Stimulated activated CD8-positive, alpha-beta memory T cell treated with anti-CD3 and anti-CD28 coated beads, Interleukin-2, amount 100 ng/mL, for 48 hours (primary cell): ENCODE data around the gene VWF.

ENCODE experiments used
- DNase-seq, 2 donors: peaks; one replicate each; pipeline ENCODE4 v3.0.0-alpha.2; 2020; ENCODE audit warnings: low read depth in 2 of 2

VWF gene

DNA sequence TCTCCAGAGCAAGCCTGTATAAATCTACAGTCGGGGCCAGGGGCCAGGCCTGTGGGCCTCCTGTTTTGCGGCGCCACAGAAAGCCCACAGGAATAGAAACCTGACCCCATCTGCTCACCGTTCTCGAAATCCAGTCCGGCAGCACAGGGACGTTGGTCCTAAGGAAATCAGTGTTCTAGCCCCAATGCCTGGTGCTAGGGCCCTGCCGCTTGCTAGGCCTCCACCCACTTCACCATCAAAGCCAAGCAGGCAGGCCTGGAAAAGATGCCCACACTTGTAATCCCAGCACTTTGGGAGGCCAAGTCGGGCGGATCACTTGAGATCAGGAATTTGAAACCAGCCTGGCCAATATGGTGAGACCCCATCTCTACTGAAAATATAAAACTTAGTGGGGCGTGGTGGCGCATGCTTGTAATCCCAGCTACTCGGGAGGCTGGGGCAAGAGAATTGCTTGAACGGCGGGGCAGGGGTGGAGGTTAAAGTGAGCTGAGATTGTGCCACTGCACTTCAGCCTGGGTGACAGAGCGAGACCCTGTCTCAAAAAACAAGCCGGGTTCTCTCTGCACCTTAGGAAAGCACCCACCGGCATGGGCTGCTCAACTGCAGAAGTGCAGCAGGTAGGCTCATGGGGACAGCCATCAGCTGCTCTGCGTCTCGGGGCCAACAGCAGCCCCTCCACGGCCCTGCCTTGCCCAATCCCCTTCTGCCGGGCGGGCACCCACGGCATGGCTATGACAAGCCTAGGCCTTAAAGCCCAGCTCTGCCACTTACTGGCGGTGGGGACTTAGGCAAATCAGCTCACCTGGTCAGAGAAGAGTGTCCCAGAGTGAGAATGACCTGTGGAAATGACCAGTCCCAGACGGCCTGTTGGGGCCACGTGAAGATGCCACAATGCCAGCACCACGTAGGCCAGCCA lies 47.4 kb downstream of the VWF start:
- DNase-seq: no peak

DNA sequence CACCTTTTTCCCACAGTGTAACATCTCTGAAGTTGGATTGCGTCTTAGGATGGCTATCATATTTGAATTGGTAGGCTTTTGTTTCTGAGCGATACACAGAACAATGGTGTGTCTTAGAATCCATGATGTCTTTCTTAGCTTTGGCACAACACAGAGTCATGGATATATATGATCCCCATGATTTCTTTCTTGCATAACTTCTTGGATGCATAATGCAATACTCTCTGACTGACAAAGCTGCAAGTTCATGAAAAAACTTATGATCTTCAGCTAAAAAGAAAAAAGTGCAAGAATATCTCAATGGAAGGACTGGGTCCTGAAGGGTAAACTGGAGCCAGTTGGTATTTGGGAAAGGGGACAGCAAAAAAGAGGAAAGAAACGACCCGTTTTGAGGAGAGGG lies 48.1 kb downstream of the VWF start:
- no peak for DNase-seq

DNA sequence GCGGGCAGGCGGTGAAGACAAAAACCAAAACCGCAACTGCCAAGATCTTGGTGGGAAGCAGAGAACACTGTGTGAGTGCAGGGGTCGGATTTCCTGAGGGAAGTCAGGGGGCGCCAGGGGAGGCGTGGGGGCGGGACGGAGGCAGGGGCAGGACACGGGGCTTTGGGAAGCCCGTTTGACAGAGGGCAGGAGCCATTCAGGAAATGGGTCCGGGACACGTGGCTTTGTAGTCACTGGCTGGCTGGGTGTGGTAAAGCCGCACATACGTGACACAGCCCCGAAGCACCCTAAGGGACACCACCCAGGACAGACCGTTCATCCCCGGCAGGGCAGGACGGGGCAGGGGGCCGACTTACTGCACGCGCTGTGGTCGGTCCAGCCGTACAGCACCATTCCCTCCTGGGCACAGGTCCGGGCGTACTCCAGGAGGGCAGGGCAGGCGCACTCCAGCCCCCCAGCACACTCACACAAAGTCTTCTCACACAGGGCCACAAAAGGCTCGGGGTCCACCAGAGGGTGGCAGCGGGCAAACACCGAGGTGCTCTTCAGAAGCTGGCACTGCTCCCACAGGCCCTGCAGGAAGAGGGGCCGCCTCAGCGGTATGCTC lies 49.4 kb downstream of the VWF start:
- DNase-seq: peak in 1 of 2 donors; percentile 18

DNA sequence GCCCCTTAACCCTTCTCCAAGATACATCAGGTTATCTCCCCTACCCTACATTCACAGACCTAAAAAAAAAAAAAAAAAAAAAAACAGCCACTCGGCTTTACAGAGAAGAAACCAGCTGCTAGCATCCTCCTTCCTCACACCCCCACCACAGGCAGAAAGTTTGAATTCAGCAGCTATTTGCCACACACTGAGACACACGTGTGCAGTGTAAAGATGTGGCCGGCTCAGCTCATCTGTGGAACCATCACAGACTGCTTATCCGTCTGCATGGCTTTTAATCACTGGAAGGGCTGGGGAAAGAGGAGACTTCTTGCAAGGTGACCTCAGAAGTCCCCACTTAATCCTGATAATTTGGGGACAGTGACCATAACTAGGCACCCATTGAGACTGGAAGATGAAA lies 50.0 kb downstream of the VWF start:
- no peak for DNase-seq

DNA sequence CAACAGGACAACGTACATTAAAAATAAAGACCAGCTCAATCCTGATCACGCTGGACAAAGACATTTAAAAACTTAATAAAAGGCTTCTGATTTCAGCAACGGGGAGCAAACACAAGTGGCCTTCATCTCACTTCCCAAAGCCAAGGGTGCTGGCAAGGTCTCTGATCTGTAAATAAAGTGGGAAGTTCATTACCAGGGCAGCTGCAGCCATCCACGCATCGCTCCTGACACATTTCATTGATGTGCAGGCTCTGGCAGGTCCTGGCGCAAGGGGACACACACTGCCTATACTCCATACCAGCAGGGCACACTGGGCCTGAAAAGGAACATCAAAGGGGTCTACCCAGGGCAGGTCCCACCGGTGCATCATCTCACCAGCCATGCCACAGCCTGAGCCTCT lies 51.0 kb downstream of the VWF start:
- DNase-seq: no peak

DNA sequence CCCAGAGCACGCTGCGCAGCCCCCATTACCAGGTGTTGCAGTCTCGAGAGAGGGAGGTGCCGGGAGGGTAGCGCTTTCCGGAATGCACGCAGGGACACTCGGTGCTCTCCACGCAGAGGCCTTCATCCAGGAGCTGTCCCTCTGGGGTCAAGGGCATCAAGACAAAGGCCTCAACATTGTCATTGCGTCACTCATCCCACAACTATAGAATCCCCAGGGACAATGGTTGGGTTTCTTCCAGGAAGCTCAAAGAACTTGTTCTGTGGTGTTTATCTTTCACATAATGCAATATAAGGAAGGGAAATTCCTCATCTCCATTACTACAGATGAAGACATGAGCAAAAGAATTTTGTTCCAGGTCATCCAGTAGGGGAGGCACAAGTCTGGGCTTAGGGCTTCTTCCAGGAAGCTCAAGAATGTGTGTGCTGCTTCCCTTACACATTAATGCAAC lies 52.1 kb downstream of the VWF start:
- DNase-seq: no peak

DNA sequence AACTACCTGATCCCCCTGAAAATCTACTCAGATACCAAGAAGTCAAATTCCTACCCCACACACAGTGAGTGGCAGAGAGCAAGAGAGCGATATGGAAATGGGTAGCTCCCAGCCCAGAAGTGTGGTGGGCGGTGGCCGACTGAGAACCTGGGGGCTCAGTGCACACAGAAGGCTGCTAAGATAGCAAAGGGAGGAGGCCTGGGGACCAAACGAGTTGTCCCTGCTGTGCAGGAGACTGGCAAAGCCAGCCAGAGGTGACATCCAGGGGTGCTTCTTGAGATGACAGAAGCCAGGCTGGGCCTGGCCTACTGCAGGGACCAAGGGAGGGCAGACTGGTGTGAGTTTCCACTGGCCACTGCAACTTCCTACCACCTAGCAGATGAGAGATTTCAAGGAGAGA lies 52.9 kb downstream of the VWF start:
- no peak for DNase-seq

DNA sequence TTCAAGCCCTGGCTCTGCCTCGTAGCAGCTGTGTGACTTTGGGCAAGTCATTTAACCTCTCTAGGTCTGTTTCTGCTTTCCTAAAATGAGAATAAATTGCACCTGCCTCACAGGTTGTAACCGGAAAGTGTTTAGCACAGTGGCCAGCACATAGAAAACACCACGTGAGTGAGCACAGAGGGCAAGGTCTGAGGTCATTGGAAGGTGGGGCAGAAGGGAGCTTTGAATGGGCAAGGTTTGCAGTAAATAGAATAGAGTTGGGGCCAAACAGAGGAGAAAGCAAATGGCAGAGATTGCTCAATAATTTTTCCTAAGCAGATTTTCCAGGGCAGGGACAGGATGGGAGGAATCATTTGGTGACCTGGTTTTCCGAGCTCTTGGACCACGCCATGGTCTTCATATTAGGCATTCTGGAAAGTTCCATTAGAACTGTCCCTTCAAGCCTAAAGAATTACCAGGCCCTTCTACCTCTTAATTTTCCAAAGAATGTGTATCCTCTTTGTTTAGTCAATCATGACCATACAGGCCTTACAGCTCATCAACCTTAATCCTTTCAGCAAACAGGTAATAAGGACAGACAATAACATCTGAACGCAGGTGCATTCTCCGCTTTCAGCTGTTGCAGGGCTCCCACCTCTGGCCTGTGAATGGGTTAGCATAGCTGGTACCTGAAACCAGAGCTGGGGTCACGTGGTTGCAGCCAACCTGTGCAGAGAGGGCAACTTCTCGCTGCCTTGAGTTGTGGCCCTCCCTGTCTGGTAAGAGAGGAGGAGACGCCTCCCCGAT lies 53.8 kb downstream of the VWF start:
- DNase-seq: no peak

DNA sequence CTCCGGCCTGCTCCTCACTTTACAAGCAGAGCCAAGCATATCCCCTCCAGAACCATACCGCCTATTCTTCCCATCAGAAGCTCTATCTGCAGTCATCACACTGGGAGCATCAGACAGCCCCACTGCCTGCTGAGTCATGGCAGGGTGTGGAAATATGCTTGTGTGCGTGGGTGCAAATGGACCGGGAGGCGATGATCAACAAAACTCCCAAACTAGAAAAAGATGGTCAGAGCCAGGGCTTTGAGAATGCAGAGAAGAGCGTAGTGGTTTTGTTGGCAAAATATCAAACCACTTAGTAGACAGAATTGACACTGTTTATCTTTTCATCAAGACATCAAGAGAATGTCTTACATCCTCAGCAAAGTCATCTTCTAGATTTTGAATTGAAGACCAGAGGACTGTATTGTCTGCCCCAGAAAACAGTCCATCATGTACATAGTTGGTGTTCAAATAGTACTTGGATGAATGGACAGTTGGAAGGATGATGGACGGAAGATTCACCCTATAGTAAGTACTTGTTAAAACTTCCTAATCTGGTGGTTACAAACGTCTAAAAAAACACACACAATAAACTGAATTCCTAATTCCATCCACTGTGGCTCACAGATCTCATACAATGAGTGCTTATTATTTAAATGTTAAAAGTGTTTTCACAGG lies 54.9 kb downstream of the VWF start:
- DNase-seq: no peak

DNA sequence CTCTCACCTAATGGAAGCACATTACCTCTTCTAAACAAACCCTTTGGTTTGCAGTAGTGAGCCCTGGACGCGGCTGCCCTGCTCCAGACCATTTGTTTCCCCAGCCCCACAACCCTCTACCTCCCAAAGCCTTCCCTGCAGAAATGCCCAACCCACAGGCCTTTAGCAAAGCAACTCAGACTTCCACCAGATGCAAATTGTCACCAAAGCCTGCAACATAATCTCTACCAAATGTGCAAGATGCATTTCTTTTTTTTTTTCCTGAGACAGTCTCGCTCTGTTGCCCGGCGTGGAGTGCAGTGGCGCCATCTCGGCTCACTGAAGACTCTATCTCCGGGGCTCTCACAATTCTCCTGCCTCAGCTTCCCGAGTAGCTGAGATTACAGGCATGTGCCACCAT lies 56.2 kb downstream of the VWF start:
- no peak for DNase-seq

DNA sequence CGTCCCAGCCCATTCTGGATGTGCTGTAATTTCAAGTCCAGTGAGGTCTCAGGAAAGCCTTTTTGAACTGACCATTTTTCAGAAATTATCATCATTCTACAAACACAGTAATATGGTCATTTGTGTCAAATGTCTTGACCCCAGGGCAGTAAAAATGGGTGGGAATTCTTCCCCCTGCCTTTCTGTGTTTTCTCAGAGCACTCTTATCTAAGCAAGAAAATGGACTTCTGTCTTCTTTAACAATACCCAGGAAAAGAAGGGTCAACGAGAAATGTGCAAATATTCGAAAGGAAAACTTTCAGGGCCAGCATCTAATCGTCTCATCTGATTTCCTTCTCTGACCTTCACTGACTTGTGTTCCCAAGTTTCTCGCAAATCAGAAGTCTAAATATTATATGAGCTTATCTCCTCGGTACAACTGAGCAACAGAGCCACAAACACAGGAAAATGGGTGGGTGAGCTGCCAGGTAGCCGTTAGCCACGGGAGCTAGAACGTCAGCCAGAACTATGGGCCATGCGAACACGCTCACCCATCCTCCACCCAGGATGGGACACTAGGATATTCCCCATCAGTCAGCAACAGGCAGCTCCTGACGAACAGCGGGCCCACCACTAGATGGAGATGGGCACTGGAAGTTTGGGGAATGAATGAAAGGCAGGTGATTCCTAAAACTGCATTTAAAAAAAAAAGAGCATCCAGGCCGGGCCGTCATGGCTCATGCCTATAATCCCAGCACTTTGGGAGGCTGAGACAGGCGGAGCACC lies 57.1 kb downstream of the VWF start:
- no peak for DNase-seq

DNA sequence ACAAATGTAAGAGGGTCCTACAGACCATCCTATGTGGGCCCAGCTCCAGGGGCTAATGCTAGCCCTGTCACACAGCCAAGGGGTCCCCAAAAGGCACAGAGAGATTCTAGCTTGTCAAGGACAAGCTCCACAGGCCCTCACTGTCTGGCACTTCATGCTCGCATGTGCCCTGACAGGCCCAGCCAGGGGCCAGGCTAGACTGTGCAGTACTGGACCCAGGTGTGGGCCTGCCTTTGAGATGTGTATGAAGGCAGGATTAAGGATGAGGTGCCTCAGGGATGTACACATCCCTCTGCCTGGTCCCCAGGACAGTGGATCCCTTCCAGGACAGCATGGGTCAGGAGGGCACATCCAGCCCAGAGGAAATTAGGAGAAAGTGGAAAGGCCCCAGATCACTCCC lies 57.8 kb downstream of the VWF start:
- no peak for DNase-seq

DNA sequence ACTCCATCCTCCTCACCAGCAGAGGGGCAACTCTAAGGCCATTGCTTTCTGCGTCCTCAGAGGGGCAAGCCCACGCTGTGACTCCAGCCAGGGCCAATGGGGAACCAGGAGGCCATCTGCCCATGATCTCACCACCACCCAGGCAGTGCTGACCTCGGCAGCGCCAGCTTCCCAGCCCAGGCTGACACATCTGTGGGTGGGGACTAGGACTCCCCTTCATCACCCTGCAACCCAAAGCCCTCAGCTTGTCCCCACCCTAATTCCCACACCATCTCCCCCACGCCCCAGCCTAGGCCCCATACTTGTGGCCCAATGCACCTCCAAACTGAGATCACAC lies 58.6 kb downstream of the VWF start:
- DNase-seq: no peak

DNA sequence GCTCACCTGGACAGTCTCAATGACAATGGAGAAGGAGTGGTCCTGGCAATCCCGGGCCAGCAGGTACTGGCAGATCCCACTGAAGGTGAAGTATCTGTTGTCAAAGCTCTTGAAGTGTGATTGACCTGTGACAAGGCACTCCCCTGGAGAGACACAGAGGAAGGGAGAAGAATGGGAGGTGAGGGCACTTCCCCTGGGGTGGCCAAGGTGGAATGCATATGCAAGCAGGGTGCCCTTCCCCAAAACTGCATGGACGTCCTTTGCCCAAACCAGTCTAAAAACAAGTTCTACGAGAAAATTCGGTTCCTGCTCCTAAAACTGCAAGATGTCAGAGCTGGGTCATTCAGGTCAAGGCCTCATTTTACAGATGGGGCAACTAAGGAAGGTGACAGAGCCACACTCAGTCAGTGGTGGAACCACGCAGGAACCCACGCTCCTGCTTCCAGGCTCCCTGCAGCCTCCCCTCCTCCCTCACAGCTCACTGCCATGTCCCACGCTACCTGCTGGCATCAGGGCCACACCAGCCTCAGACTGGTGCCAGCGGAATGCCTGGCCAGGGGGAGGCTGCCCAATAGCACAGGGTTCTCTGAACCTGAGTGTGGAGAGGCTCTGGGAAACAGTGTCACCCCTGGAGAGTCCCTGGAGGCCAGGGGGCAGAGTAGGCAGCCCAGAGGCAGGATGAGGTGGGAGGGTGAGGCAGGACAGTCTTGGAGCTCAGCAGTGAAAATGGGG lies 59.2 kb downstream of the VWF start:
- DNase-seq: no peak

DNA sequence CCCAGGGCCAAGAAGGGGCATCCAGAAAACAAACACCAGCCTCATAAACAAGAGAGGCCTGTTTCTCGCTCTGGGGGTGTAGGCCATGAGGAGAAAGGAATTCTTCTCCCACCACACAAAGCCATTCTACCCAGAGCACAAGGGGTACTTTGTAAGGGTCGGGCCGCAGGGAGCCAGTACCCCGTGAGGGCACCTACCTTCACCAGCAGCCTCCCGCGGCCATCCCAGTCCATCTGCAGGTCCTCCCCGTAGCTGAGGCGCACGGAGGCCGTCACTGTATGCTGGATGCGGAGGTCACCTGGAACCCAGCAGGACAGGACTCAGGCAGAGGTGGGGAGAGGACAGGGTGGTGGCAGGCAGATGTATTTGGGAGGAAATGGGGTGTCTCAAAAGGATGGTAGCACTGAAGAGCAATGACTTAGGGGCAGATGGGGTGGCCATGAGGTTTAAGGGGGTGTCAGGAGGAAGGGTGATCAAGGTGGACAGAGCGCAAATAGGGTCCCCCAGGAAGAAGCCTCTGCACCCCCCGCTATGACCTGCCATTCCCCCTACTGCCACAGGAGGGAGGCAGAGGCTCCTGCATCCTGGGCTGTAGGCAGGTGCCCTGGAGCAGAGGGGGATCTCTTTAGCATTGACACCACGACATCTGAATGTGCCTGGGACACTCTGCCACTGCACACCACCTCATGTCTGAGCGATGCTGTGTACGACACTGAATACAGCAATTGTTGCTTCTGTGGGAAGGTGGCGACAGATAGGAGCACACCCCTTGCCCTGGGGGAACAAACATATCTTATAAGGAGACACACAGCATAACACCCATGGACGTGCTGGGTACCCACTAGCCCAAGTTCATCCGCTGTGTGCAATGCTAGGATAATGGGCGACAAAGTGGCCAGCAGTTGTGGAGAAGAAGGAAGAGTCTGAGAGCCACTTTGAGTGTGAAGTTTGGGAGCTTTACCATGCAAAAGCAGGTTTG lies 61.4 kb downstream of the VWF start:
- DNase-seq: peak; percentile 37 to 42

DNA sequence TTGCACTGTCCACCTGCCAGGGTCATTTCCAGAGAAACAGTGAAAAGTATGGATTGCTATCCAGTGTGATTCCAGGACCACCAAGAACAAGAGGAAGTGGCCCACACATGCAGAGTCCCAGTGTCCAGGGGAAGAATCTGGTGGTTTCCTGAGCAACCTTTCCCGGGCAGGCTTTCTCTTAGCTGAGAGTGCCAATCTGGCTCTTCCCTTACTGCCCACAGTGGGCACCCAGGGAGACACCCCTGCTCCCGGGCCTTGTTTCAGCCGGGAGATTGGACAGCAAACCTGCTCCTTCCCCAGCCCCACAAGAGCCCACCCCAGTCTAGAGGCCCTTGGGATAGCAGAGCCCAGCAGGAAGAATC lies 62.1 kb downstream of the VWF start:
- DNase-seq: no peak

DNA sequence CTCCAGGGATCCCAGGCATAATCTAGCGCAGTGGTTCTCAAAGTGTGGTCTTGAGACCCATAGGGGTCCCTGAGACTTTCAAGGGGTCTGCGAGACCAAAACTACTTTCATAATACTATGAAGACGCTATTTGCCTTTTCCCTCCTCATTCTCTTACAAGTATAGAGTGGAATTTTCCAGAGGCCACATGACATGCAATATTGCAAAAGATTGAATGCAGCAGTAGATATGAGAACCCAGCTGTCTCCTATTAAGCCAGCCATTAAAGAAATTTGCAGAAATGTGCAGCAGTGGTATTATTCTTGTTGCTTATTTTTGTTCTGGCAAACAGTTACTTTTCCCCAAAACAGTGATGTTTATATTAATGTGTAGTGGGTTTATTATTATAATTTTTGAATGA lies 62.8 kb downstream of the VWF start:
- no peak for DNase-seq

DNA sequence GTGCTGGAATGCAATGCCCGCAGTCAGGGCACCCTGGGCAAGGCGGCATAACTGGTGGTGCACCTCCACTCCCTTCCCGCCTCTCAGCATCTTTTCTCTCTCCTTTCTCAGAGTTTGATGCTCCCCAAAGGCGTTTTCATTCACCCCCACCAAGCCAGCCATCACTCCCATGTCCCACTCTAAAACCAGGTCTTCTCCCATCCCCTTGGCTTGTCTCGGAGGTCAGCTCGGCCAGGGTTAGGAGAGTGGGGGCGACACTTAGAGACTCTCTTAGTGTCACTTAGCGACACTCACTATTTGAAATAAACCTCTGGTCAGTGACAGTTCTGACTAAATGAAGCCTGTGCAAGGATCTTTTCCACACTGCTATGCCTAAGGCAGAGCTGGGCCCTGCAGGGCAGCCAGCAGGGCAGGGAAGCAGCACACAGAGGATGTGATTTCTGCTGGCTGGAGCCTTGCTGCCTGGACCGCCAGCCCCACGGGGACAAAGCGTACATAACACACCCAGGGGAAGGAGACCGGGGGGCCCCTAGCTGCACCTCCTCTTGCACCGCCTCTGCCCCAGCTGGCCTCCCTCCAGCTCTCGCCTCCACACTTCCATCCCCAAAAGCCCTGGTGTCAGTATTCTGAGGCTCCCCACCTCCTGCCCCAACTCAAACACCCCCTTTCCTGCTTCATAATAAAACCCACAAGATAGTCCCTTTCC lies 64.5 kb downstream of the VWF start:
- no peak for DNase-seq

DNA sequence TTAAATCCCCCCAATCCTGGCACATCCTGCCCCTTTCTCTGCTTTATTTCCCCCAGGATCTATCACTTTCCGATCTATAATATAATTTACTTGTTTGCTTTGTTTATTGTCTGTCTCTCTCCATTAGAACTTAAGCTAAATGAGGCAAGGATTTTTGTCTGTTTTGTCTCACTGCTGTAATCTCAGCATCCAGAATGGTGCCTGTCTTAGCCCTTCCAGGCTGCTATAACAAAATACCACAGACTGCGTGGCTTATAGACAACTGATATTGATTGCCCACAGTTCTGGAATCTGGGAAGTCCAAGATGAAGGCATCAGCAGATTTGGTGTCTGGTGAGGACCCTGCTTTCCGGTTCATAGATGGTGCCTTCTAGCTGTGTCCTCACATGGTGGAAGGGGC lies 65.2 kb downstream of the VWF start:
- no peak for DNase-seq
